ENCODE data around the gene BBS12.

The BBS12 gene

DNA sequence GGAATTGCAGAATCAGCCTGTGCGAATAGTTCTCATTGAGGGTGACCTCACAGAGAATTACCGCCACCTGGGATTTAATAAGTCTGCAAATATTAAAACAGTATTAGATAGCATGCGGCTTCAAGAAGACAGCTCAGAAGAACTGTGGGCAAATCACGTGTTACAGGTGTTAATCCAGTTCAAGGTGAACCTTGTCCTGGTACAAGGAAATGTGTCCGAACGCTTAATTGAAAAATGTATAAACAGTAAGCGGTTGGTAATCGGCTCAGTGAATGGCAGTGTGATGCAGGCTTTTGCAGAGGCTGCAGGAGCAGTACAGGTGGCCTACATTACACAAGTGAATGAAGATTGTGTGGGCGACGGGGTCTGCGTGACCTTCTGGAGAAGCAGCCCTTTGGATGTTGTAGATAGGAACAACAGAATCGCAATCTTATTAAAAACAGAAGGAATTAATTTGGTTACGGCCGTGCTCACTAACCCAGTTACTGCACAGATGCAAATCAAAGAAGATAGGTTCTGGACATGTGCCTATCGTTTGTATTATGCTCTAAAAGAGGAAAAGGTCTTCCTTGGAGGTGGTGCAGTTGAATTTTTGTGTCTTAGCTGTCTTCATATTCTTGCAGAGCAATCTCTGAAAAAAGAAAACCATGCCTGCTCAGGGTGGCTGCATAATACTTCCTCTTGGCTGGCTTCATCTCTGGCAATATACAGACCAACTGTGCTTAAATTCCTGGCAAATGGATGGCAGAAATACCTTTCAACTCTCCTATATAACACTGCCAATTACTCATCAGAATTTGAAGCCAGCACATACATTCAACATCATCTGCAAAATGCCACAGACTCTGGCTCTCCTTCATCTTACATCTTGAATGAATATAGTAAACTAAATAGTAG lies 10.7 kb downstream of the BBS12 start:
- peaks cover 22% of the 10 kb centered on the region for H3K4me1 Mint-ChIP-seq (ENCODE audit: low read depth)
- H3K36me3 Mint-ChIP-seq (ENCODE audit: low read depth), result peaks cover 36% of the 10 kb centered on the region
- H3K27ac Mint-ChIP-seq, result no peak overlapping the region
- H3K27me3 Mint-ChIP-seq (ENCODE audit: low read depth), result no peaks in the 10 kb centered on the region
- peaks cover 8% of the 10 kb centered on the region for H3K9me3 Mint-ChIP-seq
- H3K4me3 Mint-ChIP-seq, result no peak overlapping the region

DNA sequence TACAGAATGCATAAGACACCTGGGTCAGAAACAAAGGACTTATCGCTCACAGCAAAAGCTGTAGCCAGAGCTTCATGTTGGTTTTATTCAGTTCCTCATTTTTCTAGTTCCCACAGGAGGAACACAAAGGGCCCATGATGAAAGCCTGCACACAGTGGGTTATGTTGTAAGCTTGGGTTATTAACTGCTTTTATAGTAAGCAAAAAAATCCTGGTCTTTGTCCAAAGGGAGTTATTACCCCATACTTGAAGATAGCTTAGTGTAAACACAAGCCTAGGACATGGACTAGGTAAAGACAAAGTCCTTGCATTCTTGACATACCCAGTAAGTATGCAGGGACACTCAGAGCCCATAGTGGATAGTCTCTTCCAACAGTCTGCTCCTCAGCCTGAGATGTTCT lies 11.7 kb downstream of the BBS12 start:
- H3K4me1 Mint-ChIP-seq (ENCODE audit: low read depth), result peaks cover 22% of the 10 kb centered on the region
- peaks cover 32% of the 10 kb centered on the region for H3K36me3 Mint-ChIP-seq (ENCODE audit: low read depth)
- peaks cover 8% of the 10 kb centered on the region for H3K9me3 Mint-ChIP-seq
- no peaks in the 10 kb centered on the region for H3K27me3 Mint-ChIP-seq (ENCODE audit: low read depth)
- H3K4me3 Mint-ChIP-seq, result no peak overlapping the region
- H3K27ac Mint-ChIP-seq, result no peak overlapping the region

DNA sequence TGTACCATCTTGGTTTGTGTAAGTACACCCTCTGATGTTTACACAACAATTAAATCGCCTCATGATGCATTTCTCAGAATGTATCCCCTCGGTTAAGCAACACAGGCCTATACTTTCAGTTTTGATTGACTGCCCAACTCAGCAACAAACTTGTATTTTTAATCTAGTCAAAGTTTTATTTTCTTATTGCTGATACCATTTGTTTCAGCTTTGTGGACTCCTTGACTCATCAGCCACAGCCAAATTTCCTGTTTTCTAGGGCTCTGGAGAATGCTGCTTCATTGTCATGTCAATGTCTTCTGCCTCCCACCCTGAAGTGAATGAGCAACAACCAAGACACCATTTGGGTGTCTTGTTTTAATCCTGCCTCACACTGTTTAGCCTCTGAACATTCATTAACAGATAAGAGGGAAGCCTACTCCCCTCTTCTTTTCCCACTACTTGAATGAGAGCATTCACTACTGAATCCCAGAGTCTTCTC lies 14.0 kb downstream of the BBS12 start:
- H3K9me3 Mint-ChIP-seq, result peaks cover 6% of the 10 kb centered on the region

DNA sequence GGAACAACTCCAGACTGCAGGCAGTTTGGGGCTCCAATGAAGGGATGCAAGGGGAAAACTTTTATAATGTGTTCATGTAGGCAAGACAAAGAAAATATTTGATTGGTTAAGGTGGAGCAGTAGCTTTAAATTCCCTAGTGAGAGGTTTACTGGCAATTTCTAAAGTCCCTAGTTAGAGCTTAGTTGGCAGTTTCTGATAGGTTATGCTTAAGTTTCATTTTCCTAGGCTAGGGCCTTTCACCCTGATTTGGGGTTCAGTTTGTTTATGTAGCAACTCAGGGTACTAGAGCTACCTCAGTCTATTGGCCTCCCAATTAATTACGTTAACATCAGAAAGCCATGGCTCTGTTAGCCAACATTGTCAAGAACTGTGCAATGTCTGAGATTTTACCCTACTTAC lies 14.6 kb downstream of the BBS12 start:
- Mint-ChIP-seq H3K27ac (peak overlapping the region; percentile 73), H3K36me3 (ENCODE audit: low read depth) (peaks cover 26% of the 10 kb centered on the region), H3K9me3 (peaks cover 5% of the 10 kb centered on the region), H3K4me1 (ENCODE audit: low read depth) (peaks cover 25% of the 10 kb centered on the region), H3K4me3 (no peak overlapping the region), H3K27me3 (ENCODE audit: low read depth) (peaks cover 18% of the 10 kb centered on the region)

More for the DNA sequence above, 14.0 kb downstream of the BBS12 start:
- H3K27me3 Mint-ChIP-seq (ENCODE audit: low read depth), result peaks cover 12% of the 10 kb centered on the region
- peak overlapping the region; percentile 38 for H3K4me3 Mint-ChIP-seq
- H3K4me1 Mint-ChIP-seq (ENCODE audit: low read depth), result peaks cover 23% of the 10 kb centered on the region
- H3K27ac Mint-ChIP-seq, result peak overlapping the region; percentile 73
- peaks cover 30% of the 10 kb centered on the region for H3K36me3 Mint-ChIP-seq (ENCODE audit: low read depth)

DNA sequence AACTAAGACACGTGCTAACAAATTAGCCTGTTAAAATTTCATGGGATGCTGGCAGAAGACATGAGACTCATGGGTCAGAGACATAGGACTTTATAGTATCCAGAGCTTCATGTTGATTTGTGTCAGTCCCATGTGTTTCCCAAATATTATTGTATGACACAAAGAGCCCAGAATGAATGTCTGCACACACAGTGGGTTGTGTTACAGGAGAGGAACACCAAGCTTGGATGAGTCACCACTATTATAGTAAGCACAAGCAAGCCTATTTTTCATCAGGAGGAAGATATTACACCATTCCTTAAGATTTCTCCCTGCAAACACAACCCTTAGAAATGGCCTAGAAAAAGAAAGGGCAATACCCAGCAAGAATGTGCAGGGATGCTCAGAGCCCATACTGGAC lies 15.4 kb downstream of the BBS12 start:
- peaks cover 22% of the 10 kb centered on the region for H3K36me3 Mint-ChIP-seq (ENCODE audit: low read depth)
- peaks cover 21% of the 10 kb centered on the region for H3K27me3 Mint-ChIP-seq (ENCODE audit: low read depth)
- H3K9me3 Mint-ChIP-seq, result peaks cover 5% of the 10 kb centered on the region
- peak overlapping the region; percentile 28 for H3K27ac Mint-ChIP-seq
- H3K4me3 Mint-ChIP-seq, result no peak overlapping the region
- peaks cover 25% of the 10 kb centered on the region for H3K4me1 Mint-ChIP-seq (ENCODE audit: low read depth)

DNA sequence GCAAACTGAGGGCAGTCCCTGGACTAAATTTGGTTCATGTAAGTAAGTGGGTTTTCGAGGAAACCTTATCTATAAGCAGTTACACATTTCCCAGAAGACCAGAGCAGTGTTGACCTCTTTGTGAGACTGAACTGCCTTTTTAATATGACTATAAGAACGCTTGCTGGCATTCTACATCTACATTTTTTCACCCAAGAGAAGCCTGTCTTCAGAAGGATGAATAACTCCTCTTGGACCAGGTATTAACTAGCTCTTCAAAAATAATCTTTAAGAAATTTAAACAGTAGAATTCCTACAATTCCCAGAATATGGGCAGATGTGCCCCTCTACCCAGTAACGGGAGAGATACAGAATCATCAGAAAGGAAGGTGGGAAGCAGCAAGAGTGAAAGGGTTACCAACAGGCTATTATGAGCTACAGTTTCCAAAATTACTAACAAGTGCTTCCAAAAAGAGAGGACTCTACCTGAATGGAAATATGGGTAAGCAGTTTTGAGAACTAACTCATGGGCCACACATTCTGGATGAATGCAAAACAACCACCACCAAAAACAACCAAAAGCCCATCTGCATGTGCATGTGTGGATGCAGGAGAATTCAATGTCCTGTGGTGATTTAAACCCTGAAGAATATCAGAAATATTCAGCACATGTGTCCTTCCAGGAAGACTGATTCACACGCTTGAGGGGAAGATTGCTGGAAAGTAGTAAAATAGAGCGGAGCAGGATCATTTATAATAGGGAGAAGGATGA lies 17.4 kb downstream of the BBS12 start:
- no peak overlapping the region for H3K27ac Mint-ChIP-seq
- peaks cover 37% of the 10 kb centered on the region for H3K27me3 Mint-ChIP-seq (ENCODE audit: low read depth)
- H3K4me1 Mint-ChIP-seq (ENCODE audit: low read depth), result peaks cover 25% of the 10 kb centered on the region
- peaks cover 11% of the 10 kb centered on the region for H3K36me3 Mint-ChIP-seq (ENCODE audit: low read depth)
- no peak overlapping the region for H3K4me3 Mint-ChIP-seq
- peaks cover 5% of the 10 kb centered on the region for H3K9me3 Mint-ChIP-seq

DNA sequence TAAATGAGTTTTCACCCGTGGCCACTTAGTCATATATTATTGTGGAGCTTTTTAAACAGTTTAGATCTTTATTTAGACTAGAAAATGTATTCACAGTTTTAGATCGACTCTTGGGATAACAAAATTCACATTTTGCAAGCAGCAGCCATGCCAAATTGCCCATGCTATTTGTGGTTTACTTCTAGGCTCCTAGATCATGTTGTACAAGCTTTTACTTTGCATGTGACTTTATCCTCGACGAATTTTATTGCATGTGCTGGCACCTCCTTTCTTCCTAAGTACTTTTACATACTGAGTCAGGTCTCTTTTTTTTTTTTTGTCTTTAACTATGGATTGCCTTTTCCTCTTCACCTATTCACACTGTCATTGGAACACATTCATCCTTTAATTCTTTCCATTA lies 23.2 kb downstream of the BBS12 start:
- no peaks in the 10 kb centered on the region for H3K9me3 Mint-ChIP-seq
- H3K27ac Mint-ChIP-seq, result no peak overlapping the region
- no peaks in the 10 kb centered on the region for H3K36me3 Mint-ChIP-seq (ENCODE audit: low read depth)
- H3K27me3 Mint-ChIP-seq (ENCODE audit: low read depth), result peaks cover 41% of the 10 kb centered on the region
- H3K4me3 Mint-ChIP-seq, result no peak overlapping the region
- peaks cover 19% of the 10 kb centered on the region for H3K4me1 Mint-ChIP-seq (ENCODE audit: low read depth)

DNA sequence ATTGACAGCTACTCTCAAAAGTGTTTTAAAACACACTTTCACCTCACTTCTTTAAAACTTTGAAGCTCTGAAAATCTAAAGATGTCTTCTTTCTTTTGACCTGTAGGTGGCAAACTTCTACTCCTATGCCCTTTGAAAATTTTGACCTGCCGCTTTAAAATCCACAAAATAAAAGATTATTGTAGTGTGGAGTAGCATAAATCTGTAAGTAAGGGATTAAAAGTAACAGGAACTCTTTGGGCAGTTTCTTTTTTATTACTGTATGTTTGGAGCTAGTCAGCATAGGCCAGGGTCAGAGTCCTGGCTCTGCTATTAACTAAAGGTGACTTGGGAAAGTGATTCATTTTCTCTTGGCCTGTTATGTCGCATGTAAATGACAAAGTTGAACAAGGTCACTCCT lies 25.5 kb downstream of the BBS12 start:
- Mint-ChIP-seq H3K36me3 (ENCODE audit: low read depth) (no peaks in the 10 kb centered on the region), H3K4me3 (no peak overlapping the region), H3K27me3 (ENCODE audit: low read depth) (peaks cover 27% of the 10 kb centered on the region), H3K27ac (no peak overlapping the region), H3K4me1 (ENCODE audit: low read depth) (peaks cover 34% of the 10 kb centered on the region), H3K9me3 (no peaks in the 10 kb centered on the region)

DNA sequence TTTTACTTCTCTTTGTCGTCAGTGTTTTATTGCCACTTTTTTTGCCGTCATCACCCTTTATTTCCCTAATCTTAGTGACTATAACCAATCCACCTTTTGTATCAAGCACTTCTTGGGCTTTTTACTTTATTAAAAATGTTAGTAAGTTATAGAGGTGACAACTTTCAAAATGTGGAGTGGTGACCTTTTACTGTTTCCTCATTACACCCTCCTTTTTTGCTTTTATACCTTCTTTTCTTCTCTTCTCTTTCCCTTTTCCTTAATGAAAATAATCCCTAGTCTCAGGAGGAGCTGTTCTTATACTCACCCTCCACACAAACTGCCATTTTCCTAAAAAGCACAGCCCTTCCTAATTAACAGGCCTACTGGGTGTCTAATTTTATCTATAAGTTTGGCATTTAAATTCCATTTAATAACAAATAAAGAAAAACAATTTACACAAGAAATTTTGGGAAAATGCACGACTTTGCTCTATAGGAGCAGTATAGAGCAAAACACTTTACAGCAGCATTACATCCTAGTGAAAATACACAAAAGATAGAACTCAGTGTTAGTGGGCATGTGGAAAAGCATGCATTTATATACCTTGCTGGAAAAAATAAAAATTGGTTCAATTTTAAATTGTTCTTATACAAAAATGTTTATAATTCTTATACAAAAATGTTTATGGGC lies 27.3 kb downstream of the BBS12 start:
- H3K27me3 Mint-ChIP-seq (ENCODE audit: low read depth), result peaks cover 12% of the 10 kb centered on the region
- H3K4me1 Mint-ChIP-seq (ENCODE audit: low read depth), result peaks cover 42% of the 10 kb centered on the region
- H3K36me3 Mint-ChIP-seq (ENCODE audit: low read depth), result no peaks in the 10 kb centered on the region
- no peak overlapping the region for H3K4me3 Mint-ChIP-seq
- no peak overlapping the region for H3K27ac Mint-ChIP-seq
- H3K9me3 Mint-ChIP-seq, result no peaks in the 10 kb centered on the region

DNA sequence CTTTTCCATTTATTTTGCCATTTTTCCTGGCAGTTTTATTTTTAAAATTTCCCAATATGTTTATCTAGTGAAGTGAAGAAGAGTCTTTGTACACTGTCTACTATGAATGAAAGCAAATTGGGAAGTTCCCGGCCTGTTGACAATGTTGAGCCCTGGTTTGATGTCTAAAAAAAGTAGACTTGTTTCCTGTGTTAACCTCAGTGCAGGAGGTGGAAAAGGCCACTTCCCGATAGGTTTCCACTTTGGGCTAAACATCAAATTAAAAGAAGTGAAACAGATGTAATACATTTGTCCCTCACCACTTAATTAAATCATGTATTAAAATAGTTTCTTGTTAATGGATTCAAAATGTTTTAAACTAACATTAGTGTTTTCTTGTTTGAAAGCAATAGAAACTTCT lies 30.0 kb downstream of the BBS12 start:
- H3K27me3 Mint-ChIP-seq (ENCODE audit: low read depth), result no peaks in the 10 kb centered on the region

DNA sequence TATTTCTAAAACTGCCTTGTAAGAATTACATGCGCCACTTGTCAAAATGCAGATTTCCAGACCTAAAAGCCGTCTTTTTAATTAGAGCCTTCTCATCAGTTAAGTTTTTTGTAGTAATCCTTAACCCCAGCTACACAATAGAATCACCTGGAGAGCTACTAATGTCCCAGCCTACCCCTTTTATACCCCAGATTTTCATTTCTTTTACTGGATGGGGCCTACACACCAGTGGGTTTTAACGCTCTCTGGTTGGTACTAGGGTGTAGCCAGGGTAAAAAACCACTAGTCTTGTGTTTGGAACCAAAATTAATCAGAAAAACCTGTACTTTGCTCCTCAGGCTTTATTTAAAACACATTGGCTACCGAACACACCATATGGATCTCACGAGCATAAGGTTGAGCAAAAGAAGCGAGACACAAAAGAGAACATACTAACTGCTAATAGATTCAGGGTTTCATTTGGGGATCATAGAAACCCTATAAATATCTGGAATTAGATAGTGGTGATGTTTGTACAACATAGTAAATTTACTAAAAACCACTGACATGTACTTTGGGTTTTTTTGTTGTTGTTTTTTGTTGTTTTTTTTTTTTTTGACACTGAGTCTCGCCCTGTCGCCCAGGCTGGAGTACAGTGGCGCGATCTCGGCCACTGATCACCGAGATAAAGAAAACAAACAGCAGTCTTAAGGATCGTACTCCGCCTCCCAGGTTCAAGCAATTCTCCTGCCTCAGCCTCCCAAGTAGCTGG lies 30.6 kb downstream of the BBS12 start:
- Mint-ChIP-seq H3K27me3 (ENCODE audit: low read depth) (no peaks in the 10 kb centered on the region), H3K4me1 (ENCODE audit: low read depth) (peaks cover 37% of the 10 kb centered on the region), H3K27ac (no peak overlapping the region), H3K36me3 (ENCODE audit: low read depth) (peaks cover 1% of the 10 kb centered on the region), H3K9me3 (no peaks in the 10 kb centered on the region), H3K4me3 (no peak overlapping the region)

More for the DNA sequence above, 30.0 kb downstream of the BBS12 start:
- no peak overlapping the region for H3K27ac Mint-ChIP-seq
- peaks cover 1% of the 10 kb centered on the region for H3K36me3 Mint-ChIP-seq (ENCODE audit: low read depth)
- H3K4me3 Mint-ChIP-seq, result peak overlapping the region; percentile 46
- H3K9me3 Mint-ChIP-seq, result no peaks in the 10 kb centered on the region
- peaks cover 43% of the 10 kb centered on the region for H3K4me1 Mint-ChIP-seq (ENCODE audit: low read depth)

DNA sequence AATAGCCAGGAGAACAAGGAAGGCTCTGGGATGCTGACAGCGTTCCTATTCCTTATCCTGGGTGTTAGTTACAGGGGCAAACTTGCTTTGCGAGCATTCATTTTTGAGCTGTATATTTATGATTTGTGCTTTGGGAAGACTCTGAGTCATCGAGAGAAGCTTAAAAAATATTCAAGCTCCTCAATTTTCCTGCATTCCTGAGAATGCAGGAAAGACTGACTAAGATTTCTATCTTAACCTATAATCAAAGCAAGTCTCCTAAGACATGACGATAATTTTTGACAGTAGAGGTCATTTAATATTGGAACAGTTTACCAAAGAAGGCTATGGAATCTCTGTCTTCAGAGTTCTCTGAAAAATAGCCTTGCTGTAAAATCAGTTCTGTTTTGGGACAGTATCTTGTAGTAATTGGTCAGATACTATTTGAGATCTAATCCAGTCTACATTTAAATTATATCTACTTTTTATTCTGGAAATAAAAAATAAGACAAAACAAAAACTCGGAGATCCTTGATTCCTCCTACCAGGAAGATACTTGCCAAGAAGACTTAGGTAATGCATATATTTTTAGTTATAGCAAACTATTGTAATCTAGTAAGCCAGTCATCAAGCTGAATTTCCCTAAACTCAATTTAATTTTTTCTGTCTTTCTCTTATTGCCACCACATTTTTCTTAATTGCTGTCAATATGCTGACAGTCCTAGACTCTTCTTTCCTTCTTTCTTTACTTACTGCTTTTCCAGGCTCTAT lies 31.7 kb downstream of the BBS12 start:
- H3K4me3 Mint-ChIP-seq, result peak overlapping the region; percentile 29
- H3K4me1 Mint-ChIP-seq (ENCODE audit: low read depth), result peaks cover 35% of the 10 kb centered on the region
- no peak overlapping the region for H3K27ac Mint-ChIP-seq
- no peaks in the 10 kb centered on the region for H3K27me3 Mint-ChIP-seq (ENCODE audit: low read depth)
- no peaks in the 10 kb centered on the region for H3K9me3 Mint-ChIP-seq
- H3K36me3 Mint-ChIP-seq (ENCODE audit: low read depth), result peaks cover 1% of the 10 kb centered on the region

DNA sequence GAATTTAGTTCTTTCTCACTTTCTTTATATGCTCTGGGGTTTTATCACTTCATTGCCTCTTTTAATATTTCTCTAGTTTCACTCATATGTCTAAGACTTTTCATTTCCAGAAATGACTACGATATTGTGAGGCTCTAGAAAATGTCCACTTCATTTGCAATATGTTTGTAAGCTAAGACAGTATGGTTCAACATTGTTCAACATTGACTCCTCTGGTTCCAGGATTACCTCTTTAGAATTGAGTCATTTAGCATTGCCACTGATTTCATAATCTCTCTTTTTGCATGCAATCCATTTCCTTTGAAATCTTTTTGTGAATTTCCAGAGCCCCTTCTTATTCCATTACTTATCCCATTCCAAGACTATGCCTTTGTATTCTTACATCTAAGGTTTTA lies 32.3 kb downstream of the BBS12 start:
- H3K4me1 Mint-ChIP-seq (ENCODE audit: low read depth), result peaks cover 32% of the 10 kb centered on the region
- no peaks in the 10 kb centered on the region for H3K27me3 Mint-ChIP-seq (ENCODE audit: low read depth)
- H3K36me3 Mint-ChIP-seq (ENCODE audit: low read depth), result peaks cover 1% of the 10 kb centered on the region
- H3K9me3 Mint-ChIP-seq, result no peaks in the 10 kb centered on the region
- peak overlapping the region; percentile 29 for H3K4me3 Mint-ChIP-seq
- no peak overlapping the region for H3K27ac Mint-ChIP-seq

All from T-helper 1 cell treated with Interleukin-12 subunit alpha and Interleukin-12 subunit beta and Interleukin-4 antibody, amounts not matched to agents 30 μg/mL and 1 μg/mL, for 36 hours (primary cell).